ENCODE data around the gene ZDHHC12. TPM values are rescaled to one million over a fixed set of nuclear protein-coding genes. Genes with fewer than 3 reads are reported as not detected.
A peak's percentile ranks its signal among the peaks of the same experiment; 100 is the strongest.

ZDHHC12 gene
- total RNA-seq, 1 experiment from 2014 or later, result 35.0 TPM

GRCh38 chr9:128689820-128690683 lies 33.9 kb downstream of the ZDHHC12 start:
- no peaks in the 10 kb centered on the region for H3K27me3 ChIP-seq
- H3K36me3 ChIP-seq, result peaks cover 43% of the 10 kb centered on the region
- no peaks in the 10 kb centered on the region for H3K9me3 ChIP-seq (replicated peaks)
- H3K4me1 ChIP-seq, result no peaks in the 10 kb centered on the region; the same call in 1 of the 2 replicates
- DNase-seq, result peak; percentile 65 to 66
- H3K4me3 ChIP-seq, result peak overlapping the region; percentile 93
- H3K27ac ChIP-seq, result peak overlapping the region; percentile 67

- peak in 1 of 2 experiments; percentile 61 for DNase-seq
- Histone ChIP-seq H3K27ac (peak overlapping the region; percentile 52; the same call in 1 of the 2 replicates), H3K9me3 (replicated peaks) (no peaks in the 10 kb centered on the region), H3K27me3 (no peaks in the 10 kb centered on the region), H3K4me1 (no peaks in the 10 kb centered on the region; the same call in 1 of the 2 replicates), H3K36me3 (peaks cover 41% of the 10 kb centered on the region), H3K4me3 (peak overlapping the region; percentile 66)
Observed at GRCh38 chr9:128689293-128689774, 34.6 kb downstream of the ZDHHC12 start.

GRCh38 chr9:128688501-128689292 lies 35.2 kb downstream of the ZDHHC12 start, which contains the start of gene SET:
Gene SET (plus strand): TSS chr9:128689222. CDS start chr9:128689583, 361 bp downstream.
- no peaks in the 10 kb centered on the region for H3K9me3 ChIP-seq (replicated peaks)
- peak; percentile 97 to 98 for DNase-seq
- H3K36me3 ChIP-seq, result peaks cover 35% of the 10 kb centered on the region
- no peaks in the 10 kb centered on the region for H3K27me3 ChIP-seq
- H3K4me3 ChIP-seq, result peak within 1 kb of the TSS; percentile 93
- H3K4me1 ChIP-seq, result no peaks in the 10 kb centered on the region; the same call in 1 of the 2 replicates
- H3K27ac ChIP-seq, result peak within 1 kb of the TSS; percentile 67

- Histone ChIP-seq H3K27me3 (no peaks in the 10 kb centered on the region), H3K4me1 (no peaks in the 10 kb centered on the region; the same call in 1 of the 2 replicates), H3K27ac (no peak overlapping the region), H3K9me3 (replicated peaks) (no peaks in the 10 kb centered on the region), H3K36me3 (peaks cover 22% of the 10 kb centered on the region), H3K4me3 (no peak overlapping the region)
- DNase-seq, result no peak
Observed at GRCh38 chr9:128687453-128687852, 36.5 kb downstream of the ZDHHC12 start.

- DNase-seq, result no peak
- Histone ChIP-seq H3K4me3 (no peak overlapping the region), H3K27ac (no peak overlapping the region), H3K9me3 (replicated peaks) (no peaks in the 10 kb centered on the region), H3K27me3 (no peaks in the 10 kb centered on the region), H3K4me1 (peaks cover 4% of the 10 kb centered on the region; the same call in 1 of the 2 replicates), H3K36me3 (peaks cover 8% of the 10 kb centered on the region)
Observed at GRCh38 chr9:128685636-128686489, 38.1 kb downstream of the ZDHHC12 start.

GRCh38 chr9:128684325-128685199 lies 39.4 kb downstream of the ZDHHC12 start:
- H3K27me3 ChIP-seq, result no peaks in the 10 kb centered on the region
- H3K9me3 ChIP-seq (replicated peaks), result no peaks in the 10 kb centered on the region
- DNase-seq, result peak; percentile 63 to 74
- H3K36me3 ChIP-seq, result no peaks in the 10 kb centered on the region
- H3K4me3 ChIP-seq, result peak overlapping the region; percentile 67
- H3K27ac ChIP-seq, result peak overlapping the region; percentile 47; the same call in 1 of the 2 replicates
- H3K4me1 ChIP-seq, result peaks cover 4% of the 10 kb centered on the region; the same call in 1 of the 2 replicates

- DNase-seq, result no peak
- Histone ChIP-seq H3K27me3 (no peaks in the 10 kb centered on the region), H3K9me3 (replicated peaks) (no peaks in the 10 kb centered on the region), H3K27ac (peak overlapping the region; percentile 47; the same call in 1 of the 2 replicates), H3K4me1 (peaks cover 4% of the 10 kb centered on the region; the same call in 1 of the 2 replicates), H3K4me3 (peak overlapping the region; percentile 67), H3K36me3 (no peaks in the 10 kb centered on the region)
Observed at GRCh38 chr9:128684065-128684324, 39.9 kb downstream of the ZDHHC12 start.

GRCh38 chr9:128683340-128684064 lies 40.4 kb downstream of the ZDHHC12 start:
- H3K4me3 ChIP-seq, result peak overlapping the region; percentile 67
- H3K4me1 ChIP-seq, result peaks cover 4% of the 10 kb centered on the region; the same call in 1 of the 2 replicates
- no peaks in the 10 kb centered on the region for H3K27me3 ChIP-seq
- no peaks in the 10 kb centered on the region for H3K36me3 ChIP-seq
- H3K27ac ChIP-seq, result peak overlapping the region; percentile 47; the same call in 1 of the 2 replicates
- H3K9me3 ChIP-seq (replicated peaks), result no peaks in the 10 kb centered on the region
- peak; percentile 61 to 67 for DNase-seq

- no peaks in the 10 kb centered on the region for H3K9me3 ChIP-seq (replicated peaks)
- H3K27me3 ChIP-seq, result no peaks in the 10 kb centered on the region
- H3K4me1 ChIP-seq, result peaks cover 4% of the 10 kb centered on the region; the same call in 1 of the 2 replicates
Observed at GRCh38 chr9:128677794-128678193, 46.1 kb downstream of the ZDHHC12 start.

GRCh38 chr9:128675382-128675781 lies 48.5 kb downstream of the ZDHHC12 start:
- Histone ChIP-seq H3K27me3 (no peaks in the 10 kb centered on the region), H3K27ac (no peak overlapping the region), H3K4me1 (no peaks in the 10 kb centered on the region), H3K9me3 (replicated peaks) (no peaks in the 10 kb centered on the region), H3K4me3 (no peak overlapping the region), H3K36me3 (no peaks in the 10 kb centered on the region)
- no peak for DNase-seq

More at GRCh38 chr9:128677794-128678193, 46.1 kb downstream of the ZDHHC12 start:
- Histone ChIP-seq H3K4me3 (no peak overlapping the region), H3K27ac (no peak overlapping the region), H3K36me3 (no peaks in the 10 kb centered on the region)
- no peak for DNase-seq
